Prostate gland (tissue), 2 donors: ENCODE results near the gene LANCL2.

Experiments used
- POLR2A ChIP-seq: fragments of 450-650 bp; IDR thresholded peaks from one replicate; pipeline ENCODE4 v1.6.1; 2016; ENCODE audit warnings: antibody characterized with exemption, mild to moderate bottlenecking
- POLR2AphosphoS5 ChIP-seq: sonication (generic); formaldehyde crosslinking; IDR thresholded peaks from one replicate; pipeline ENCODE4 v1.6.1; 2017; ENCODE audit warnings: antibody characterized with exemption
- TF ChIP-seq, protein P1 (sequence below), 4 experiments: fragments of 200-600 bp in 2 of 4; fragments of 450-650 bp in 2 of 4; sonication (generic) in 2 of 4; IDR thresholded peaks; 1 replicate in 3 of 4; 2 replicates in 1 of 4; pipeline ENCODE4 v1.5.1; 2016 to 2019; ENCODE audit warnings: antibody characterized with exemption in 4 of 4, mild to moderate bottlenecking in 2 of 4, moderate library complexity in 2 of 4

DNA sequence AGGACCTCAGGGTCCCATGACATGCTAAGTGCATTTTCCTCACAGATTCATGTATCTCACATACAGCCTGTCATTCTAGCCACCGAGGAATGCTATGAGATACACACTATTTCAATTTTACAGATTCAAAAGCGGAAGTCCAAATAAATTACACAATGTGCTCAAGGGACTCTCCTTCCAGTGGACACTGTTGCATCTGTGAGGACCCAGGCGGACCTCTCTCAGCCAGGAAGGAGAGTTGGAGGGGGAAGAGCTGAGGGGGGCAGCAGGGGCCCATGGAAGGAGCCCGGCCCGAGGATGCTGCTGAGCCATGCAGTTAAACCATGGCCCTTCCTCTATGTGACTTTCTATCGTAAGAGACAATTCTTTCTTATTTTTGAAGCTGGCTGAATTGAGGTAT, 113.6 kb downstream of the LANCL2 start:
- no peak for TF ChIP-seq POLR2AphosphoS5
- TF ChIP-seq, protein P1, sequence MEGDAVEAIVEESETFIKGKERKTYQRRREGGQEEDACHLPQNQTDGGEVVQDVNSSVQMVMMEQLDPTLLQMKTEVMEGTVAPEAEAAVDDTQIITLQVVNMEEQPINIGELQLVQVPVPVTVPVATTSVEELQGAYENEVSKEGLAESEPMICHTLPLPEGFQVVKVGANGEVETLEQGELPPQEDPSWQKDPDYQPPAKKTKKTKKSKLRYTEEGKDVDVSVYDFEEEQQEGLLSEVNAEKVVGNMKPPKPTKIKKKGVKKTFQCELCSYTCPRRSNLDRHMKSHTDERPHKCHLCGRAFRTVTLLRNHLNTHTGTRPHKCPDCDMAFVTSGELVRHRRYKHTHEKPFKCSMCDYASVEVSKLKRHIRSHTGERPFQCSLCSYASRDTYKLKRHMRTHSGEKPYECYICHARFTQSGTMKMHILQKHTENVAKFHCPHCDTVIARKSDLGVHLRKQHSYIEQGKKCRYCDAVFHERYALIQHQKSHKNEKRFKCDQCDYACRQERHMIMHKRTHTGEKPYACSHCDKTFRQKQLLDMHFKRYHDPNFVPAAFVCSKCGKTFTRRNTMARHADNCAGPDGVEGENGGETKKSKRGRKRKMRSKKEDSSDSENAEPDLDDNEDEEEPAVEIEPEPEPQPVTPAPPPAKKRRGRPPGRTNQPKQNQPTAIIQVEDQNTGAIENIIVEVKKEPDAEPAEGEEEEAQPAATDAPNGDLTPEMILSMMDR (IDR thresholded peaks at IDR 0.05) = no peak
- TF ChIP-seq POLR2A = no peak
